Measurements from ENCODE around the gene NINL. TPM values are rescaled to one million over a fixed set of nuclear protein-coding genes. Genes with fewer than 3 reads are reported as not detected.

The NINL gene
- polyA plus RNA-seq, 1 donor = 13.8 TPM

DNA sequence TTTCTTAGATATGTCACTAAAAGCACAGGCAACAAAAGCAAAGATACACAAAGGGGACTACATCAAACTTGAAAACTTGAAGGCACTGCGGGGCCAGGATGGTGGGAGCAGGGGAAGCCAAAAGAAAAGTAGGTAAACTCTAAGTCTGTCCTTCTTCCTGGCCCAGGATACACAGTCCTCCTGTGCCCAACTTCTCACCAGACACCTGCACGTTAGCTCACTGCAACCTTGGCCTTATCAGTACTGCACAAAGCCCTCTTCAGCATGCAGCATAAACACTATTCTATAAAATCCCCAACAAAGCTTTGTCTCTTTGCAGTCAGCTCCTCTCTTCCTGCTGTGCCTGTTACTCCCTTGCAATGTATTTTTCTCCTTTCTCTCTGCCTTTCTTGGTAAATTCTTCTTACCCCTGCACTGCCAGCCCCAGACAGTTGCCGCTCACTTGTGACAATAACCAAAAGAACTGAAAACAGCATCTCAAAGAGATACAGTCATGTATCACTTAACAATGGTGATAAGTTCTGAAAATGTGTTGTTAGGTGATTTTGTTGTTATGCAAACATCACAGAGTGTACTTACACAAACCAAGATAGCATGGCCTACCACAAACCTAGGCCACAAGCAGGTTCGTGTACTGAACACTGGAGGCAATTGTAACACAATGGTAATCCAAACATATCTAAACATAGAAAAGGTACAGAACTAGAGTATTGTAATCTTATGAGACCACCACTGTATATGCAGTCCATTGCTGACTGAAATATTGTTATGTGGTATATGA, 51.2 kb downstream of the NINL start:
- no peak for DNase-seq (ENCODE audit: low read depth)

DNA sequence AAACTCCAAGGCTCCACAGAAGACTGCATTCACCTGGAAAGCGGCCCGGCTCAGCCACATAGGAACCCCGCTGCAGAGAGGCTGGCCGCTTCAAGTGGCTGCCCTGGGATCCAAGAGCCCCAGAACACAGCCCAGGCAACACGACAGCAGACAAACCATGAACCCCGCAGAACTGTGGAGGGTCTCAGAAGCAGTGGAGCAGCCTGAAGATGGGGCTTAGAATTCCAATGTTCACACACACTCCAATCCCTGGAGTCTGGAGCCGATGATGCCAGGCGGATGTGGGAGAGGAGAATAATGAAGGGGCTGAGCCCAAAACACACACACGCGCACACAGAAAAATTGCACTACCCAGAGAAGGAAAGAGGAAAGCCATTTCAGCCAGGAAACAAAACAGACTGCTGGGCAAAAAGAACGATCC, 52.4 kb downstream of the NINL start:
- no peak for DNase-seq (ENCODE audit: low read depth)

DNA sequence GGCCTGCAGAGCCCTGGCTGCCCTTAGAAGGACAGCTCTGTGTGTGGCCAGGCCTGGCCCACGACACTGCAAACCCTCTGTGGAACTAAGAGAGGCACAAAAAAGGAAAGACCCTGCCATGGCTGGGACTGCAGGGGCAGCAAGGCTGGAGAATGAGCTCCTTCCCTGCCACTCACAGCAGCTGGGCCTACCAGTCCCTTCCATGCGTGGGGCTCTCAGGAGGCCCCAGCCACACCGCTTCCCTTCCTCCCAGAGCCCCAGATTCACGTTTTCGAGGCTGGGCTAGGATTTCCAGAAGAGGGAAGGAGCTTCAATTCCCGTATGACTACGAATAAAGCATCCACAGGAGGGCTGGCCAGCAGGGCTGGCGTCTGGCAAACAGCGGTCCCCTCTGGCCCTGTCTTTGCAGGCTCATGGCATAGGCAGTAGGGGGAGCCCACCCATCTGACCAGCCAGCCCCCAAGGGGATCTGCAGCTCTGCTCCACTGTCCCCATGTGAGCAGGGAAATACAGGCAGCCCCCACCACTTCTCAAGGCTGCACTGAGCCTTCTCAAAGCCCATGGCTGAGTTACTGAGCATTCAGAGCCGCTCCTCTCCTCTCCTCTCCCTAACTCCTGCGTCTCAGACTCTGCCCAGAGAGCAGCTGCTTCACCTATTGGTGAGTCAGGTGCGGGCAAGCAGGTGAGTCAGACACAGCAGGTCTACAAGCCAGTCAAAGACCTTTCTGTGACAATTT, 53.1 kb downstream of the NINL start:
- no peak for DNase-seq (ENCODE audit: low read depth)

DNA sequence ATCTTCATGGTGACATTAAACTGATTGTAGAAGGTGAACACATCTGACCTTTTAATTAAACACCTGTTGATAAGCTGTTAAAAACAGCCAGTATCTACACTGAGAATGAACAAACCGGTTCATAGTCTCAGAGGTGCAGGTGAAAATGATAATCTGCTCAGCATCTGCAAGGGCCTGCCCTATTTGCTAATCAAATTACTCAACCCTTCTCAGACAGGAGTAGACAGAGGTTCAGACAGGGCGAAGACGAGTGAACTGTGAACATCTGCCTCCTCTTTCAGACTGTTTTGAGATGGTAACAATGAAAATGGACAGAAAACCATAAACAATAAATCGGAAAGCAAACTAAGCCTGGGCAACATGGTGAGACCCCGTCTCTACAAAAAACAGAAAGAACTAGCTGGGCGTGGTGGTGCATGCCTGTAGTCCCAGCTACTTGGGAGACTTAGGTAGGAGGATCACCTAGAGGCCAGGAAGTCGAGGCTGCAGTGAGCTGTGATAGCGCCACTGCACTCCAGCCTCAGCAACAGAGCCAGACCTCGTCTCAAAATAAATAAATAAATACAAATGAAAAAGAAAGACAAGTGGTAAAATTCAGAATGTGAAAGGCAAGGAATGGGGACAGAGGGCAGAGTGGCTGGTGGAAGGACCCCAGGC, 55.9 kb downstream of the NINL start:
- no peak for DNase-seq (ENCODE audit: low read depth)

DNA sequence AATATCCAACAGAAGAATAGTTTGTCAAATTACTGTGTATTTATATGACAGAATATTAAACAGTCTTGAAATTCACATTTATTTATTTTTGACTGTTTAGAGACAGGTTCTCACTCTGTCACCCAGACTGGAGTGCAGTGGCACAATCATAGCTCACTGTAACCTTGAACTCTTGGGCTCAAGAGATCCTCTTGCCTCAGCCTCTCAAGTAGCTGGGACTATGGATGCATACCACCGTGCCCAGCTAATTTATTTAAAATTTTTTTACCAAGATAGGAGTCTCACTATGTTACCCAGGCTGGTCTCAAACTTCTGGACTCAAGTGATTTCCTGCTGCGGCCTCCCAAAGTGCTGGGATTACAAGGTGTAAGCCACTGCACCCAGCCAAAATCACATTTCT, 57.4 kb downstream of the NINL start:
- no peak for DNase-seq (ENCODE audit: low read depth)

DNA sequence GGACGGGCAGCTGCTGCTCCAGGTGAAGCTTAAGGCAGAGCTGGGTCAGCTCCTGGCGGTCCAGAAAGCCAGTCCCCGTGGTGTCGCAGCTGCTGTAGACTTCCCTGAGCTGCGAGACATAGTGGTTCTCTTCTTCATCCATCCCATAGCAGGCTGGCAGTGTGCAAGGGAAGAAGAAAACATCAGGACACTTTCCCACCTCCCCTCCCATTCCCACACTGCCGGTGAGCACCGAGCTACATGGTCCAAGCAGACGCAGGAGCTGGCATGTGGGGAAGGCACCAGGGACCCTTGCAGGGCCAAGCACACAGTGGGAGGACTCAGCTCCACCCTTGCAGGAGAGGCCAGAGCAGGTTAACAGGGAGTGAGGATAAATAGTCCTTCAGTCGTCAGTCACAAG, 58.9 kb downstream of the NINL start:
- DNase-seq (ENCODE audit: low read depth) = no peak

DNA sequence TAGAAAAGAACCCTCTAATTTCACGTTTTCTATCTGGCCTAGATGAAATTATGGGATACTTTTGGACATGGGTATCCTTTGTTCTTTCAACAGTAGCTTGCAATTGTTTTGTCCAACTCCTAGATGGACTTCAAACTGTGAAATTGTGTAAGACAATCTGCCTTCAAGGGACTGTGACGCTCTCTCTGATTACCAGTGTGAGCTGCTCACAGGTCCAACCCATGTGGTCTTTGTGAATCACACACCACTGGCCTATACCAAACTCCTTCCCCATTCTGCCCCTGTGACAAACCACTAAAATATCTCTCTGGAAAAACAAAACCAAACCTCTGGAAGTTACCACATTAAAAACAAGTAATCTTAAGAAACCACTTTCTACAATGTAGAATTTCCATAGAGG, 59.5 kb downstream of the NINL start:
- no peak for DNase-seq (ENCODE audit: low read depth)

DNA sequence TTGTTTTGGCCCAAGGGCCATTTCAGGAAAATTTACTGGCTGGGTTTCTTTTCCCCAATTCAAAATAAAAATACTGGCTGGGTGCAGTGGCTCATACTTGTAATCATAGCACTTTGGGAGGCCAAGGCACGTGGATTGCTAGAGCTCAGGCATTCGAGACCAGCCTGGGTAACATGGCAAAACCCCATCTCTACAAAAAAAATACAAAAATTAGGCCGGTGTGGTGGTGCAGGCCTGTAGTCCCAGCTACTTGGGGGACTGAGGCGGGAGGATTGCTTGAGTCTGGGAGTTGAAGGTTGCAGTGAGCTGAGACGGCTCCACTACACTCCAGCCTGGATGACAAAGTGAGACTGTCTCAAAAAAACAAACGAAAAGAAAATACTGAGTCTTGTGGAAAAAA, 60.0 kb downstream of the NINL start:
- DNase-seq (ENCODE audit: low read depth) = no peak

DNA sequence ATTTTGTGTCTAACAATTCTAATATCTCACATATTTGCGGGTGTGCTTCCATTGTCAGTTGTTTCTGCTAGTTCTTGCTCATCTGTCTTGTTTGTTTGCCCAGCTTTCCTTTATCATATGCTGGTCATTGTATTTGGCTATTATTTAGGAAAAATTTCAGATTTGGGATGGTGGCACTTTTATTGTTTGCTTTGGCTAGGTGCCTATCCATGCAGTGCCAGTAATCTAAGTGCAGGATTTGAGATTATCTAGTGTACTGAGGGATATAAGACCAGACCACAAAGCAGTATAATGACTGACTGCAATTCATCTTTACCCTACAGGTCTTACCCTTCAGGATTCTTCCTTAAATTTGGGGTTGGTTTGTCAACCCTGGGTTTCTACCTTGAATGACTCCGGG, 63.9 kb downstream of the NINL start:
- no peak for DNase-seq (ENCODE audit: low read depth)

DNA sequence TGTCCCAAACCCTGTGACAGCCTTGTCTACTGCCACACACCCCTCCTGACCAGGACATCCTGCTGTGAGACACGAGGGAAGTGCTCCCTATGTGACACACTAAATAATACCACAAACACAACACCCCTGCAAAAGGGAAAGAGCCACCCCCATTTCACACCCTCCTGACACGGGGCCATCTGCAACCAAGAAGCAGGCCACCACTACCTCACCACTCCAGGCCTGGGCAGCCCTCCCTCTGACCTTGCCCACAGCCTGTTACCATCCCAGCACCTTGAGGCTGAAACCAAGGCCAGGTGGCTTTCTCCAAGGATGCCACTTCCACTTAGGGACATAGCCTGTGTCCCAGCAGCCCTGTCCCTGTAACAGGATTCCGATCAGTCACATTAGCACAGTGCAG, 68.2 kb downstream of the NINL start:
- DNase-seq (ENCODE audit: low read depth) = no peak

DNA sequence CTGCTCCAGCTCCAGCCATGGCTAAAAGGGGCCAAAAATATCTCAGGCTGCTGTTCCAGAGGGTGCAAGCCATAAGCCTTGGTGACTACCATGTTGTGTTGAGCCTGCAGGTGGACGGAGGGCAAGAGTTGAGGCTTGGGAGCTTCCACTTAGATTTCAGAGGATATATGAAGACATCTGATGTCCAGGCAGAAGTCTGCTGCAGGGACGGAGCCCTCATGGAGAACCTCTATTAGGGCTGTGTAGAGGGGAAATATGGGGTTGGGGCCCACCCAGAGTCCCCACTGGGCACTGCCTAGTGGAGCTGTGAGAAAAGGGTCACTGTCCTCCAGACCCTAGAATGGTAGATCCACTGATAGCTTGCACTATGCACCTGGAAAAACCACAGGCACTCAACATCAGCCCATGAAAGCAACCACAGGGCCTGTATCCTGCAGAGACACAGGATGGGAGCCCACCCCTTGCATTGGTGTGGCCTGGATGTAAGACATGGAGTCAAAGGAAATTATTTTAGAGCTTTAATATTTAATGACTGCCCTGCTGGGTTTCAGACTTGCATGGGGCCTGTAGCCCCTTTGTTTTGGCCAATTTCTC, 70.5 kb downstream of the NINL start:
- no peak for DNase-seq (ENCODE audit: low read depth)

DNA sequence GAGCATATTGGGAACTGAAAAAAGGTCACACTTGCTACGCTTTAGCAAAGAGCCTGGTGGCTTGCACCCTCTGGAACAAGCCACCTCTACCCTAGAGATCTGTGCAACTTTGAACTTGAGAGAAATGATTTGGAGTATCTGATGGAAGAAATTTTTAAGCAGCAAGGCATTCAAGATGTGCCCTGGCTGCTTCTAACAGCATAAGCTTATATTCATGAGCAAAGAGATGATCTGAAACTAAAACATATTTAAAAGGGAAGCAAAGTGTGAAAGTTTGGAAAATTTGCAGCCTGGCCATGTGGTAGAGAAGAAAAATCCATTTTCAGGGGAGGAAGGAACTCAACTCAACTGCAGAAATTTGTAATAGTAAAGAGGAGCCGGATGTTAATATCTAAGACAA, 71.1 kb downstream of the NINL start:
- no peak for DNase-seq (ENCODE audit: low read depth)

DNA sequence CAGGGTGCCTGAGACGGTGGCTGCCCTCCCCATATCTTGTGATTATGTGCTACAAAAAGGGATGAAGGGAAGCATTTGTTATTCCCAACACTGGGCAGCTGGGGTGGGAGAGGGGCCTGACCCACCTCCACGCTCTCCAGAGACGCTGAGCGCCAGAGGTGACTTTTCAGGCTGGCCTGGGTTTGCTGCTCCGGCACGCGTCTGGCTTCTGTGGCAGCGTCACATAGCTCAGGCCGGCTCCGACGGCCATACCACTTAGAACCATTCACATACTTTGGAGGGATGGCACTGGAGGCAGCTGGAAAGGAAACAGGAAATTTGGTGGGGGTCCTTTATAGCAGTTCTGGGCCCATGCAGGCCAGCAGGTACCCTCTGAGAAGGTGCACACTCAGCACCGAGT, 72.6 kb downstream of the NINL start:
- no peak for DNase-seq (ENCODE audit: low read depth)

DNA sequence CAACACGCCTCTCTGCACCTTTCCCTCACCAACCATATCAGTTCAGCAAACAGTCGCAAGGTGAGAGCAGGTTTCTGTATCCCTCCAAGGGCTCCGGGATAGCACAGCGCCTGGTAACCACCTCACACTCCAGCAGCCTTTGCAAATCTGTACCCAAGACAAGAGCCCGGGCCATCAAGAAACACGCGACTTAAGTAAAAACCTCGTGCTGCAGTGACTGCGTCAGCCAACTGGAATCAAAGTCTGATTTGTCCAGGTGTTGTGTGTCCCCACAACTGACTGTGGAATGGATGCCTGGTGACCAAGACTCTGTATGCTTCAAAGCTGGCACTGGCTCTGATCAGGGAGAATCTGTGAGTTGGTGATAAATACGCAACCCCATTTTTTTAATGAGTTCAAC, 74.1 kb downstream of the NINL start:
- DNase-seq (ENCODE audit: low read depth) = no peak

DNA sequence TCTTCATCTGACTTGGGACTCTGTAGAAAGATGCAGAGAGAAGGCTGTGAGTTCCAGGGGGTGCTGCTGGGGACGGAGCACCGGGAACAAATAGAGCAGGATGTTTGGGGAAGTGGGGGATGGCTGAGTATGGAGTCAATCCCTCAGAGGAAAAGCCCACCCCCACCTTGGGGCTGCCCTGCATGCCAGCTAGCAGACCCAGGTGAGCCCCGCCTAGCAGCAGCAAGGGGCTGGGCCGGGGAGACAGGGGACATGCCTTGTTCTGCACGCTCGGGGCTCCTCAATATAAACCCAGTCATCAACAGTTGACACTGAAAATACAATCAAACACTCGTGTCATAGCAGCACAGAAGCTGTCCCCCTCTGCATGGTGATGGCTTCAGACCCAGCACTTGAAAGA, 74.6 kb downstream of the NINL start:
- no peak for DNase-seq (ENCODE audit: low read depth)

DNA sequence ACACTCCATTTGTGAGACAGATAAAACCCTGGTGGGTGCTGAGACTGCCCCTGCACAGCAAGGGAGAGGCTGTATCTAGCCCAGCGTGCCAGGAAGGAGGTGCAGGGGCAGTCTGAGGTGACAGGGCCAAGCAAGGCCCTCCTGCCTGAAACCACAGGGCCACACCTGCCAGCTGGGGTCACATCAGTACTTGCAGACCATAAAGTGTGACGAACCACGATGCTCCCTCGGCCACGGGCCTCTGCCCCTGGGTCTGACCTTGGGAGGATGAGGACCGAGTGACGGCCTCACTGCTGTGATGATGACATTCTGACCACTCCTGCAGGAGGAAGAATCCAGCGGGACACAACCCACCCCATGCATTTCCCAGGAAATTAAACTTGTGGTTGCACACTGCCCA, 75.1 kb downstream of the NINL start:
- DNase-seq (ENCODE audit: low read depth) = no peak

DNA sequence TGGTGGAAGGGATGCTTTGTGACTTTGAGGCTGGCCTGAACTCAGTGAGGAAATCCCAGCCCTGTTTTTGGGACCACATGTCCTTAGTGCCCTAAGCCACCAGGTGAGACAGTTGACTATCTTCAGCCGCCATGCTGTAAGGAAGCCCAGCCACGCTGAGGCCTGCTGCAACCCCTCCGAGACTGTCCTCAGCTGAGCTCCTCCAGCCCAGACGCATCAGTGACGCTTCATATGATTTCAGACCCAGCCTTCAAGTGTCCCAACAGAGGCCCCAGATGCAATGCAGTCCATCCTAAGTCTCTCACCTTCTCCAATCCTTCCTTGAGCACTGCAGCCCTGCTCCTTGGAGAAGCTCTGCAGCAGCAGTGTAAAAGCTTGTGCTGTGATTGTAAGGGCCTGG, 76.2 kb downstream of the NINL start:
- DNase-seq (ENCODE audit: low read depth) = no peak

DNA sequence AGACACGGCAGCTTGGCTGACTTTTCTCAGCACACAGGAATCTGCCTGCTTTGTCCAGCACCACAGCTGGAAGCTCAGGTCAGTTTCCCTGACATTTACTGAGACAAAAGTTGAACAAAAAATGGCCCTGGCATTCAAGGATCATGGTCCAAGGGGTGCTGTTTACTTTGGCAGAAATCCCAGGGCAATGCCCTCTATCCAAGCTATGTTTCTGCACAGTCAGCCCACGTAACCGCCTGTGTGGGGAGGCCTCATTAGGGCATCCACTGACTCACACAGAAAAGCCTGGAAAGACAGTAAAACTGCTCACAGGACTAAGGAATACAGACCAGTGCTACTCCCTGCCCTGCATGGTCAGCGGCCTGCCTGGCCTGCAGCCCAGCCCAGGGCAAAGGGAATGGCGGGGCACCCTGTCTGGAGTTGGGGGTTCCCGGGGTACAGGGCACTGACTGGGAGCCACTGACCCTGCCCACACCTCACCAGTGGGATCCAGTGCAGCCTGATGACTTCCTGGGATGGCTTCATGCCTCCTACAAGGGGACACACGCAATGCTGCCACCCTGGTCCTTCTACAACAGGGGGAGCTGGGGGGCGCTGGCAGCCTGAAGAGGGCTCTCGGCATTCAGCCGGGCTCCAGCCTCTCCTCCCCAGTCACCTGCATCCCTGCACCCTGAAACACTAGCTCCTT, 77.1 kb downstream of the NINL start:
- DNase-seq (ENCODE audit: low read depth) = no peak

DNA sequence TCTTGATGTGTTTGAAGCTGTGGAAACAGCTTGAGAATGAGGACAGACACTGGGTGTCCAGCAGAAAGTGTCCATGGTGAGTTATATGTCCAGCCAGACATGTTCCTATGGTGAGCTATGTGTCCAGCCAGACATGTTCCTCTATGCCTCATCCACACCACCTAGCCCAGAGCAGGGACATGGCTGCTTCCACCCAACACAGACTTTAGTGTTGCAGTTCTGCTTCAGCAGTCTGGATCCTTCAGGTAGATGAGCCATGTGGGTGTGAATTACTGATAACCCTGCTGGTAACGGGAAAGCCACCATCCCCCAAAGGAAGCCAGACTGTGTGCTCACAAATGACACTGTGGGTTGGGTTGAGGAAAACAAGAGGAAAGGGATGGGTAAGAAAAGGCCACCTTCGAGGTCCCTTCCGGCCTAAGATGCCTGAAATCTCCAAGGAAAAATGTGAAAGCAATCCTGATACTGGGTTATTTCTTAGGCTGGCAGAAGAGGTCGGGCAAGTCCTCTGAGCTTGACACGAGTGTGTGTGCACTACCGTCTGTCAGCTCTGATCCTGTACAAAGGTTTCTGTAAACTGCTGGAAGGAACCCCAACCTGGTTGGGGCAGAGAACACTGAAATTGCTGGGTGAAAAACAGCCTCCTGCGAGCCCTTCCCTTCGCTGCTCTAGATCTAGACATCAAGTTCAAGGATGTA, 77.8 kb downstream of the NINL start:
- DNase-seq (ENCODE audit: low read depth) = no peak

DNA sequence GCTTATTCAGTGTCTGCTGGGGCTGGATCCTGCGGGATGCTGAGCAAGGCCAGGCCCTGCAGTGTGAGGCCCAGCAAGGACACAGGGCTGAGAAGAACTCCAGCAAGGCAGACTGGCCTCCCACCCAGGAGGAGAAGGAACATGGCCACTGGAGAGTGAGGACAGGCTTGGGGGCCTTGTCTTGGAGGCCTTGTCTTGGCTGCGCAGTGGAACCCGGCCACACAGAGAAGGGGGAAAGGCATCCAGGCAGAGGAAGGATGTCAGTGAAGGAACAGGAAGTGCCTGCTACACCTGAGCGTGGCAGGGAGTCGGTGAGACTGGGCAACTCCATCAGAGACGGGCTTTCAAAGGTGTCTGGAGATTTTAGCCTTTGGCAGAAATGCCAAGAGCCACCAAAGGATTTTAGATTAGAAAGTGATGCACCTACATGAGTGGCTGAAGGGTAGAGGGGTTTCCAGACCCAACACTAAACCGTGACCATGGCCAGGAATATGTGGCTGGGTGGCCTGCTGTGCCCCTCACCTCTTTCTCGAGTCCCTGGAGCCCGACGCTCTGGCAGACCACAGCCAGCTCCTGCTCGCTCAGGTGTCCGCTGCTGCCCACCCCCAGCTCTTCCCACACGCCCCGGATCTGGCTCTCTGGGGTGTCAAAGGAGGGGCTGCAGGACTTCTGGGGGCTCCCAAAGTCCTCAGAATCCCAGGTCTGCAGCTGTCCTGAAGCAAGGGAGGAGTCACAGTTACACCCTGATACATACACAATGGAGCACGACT, 80.8 kb downstream of the NINL start:
- DNase-seq (ENCODE audit: low read depth) = no peak

DNA sequence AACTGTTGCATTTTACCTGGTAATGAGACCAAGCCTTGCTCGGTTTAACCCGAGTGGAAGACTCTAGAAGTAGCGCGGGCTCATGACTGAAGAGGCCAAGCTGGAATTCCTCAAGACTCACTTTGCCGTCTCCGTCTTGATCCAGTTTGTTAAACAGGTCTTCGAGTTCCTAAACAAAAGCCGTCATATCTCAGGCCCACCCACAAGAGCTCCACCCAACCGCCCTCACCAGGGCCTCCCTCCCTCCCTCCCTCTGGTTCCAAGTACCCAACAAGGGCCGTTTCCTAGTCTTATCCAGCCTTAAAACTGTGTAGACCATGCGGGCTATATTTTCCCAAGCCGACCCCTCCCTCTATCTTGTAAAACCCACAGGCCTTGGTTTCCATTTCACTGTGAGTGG, 81.4 kb downstream of the NINL start:
- no peak for DNase-seq (ENCODE audit: low read depth)

Data from forelimb muscle (tissue), 1 donor.